GM18909 (cell line): ENCODE measurements around the gene LGALSL.

Experiments used
- ATAC-seq: cut with Tn5 transposase; IDR thresholded peaks from one replicate; pipeline ENCODE4 v1.9.1; 2021; ENCODE audit warnings: mild to moderate bottlenecking; ENCODE audit not compliant: unreplicated experiment, poor library complexity

The LGALSL gene

DNA sequence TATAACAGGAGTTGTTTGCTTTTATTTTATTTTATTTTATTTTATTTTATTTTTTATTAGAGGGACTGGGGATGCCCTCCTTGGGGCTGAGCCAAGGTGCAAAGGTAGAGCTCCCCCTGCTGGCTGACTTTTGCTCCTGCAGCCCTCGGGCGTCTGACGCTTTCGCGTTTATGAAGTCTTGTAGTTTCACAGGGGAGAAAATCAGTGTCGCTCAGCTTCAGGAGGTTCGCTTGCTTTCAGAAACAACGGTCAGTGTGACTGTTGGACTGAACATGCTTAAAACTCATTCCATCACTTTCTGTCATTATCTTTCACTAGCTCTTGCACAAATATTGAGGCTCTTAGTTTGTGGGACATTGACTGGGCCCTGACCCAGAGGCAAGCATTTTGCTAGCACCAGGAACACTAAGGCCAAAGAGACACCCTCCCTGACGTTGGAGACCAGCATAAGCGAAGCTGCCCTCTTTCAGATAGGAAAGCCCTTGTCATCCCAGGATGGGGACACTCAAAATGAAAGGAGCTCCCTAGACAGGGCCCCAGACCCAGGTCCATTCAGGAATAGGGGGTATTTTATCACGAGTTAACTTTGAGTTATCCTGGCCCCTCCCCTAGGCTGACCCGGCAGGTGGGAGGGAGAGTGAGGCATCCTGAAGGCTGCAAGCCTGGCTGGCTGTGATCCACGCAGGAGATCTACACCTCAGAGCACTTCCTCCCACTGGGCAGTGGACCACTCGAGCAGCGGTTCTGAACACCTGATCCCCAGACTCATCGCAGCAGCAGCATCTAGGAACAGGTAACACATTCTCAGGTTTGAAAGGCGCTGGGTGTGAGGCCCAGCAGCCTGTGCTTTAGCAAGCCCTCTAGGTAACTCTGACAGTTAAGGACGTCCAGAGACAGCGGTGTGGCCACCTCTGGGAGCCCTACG lies 34.4 kb downstream of the LGALSL start:
- ATAC-seq = peak; percentile 57

DNA sequence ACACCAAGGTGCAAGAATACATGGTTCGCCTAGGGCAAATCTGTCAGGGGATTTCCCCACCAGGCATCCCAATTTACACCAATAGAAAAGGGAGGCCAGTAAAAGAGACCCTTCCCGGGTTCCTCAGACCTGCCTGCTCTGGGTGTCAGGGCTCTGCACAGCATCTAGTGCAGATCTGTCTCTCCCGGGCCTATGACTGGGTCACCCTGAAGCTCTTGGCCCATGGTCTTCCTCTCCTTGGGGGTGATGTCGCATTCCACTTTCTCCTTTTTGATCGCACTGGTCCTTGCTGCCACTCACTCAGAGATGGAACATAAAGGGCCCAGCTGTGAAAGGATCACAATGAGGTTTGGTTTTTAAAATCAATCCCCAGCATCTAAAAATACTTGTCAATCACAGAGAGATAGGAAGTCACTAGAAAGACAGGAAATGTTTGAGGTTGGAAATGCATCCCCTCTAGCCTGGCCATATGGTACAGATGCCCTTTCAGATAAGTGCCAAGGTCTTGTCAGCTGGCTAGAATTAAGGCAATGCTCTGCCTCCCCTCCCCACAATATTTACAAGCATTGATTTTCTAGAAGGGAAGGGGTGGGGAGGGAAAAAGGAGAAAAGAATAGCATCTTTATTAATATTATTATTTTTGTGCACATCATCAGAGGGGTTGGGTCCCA lies 35.3 kb downstream of the LGALSL start:
- no peak for ATAC-seq

DNA sequence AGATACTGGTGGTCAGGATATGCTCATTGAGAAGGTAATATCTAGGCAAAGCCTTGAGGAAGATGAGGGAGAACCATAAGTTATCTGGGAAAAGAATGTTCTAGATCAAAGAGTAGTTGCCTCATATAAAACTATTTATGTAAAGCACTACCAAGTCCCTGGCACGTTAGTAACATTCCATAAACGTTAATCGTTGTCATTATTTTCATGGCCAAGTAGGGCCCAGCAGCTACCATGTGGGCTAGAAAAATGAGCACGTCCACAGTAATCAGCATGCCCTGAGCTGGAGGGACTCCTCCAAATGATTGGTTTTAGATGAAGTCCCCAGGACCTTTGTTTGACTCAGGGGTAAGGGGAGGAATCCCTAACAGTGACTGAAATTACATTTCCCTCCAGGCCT lies 37.5 kb downstream of the LGALSL start:
- no peak for ATAC-seq

DNA sequence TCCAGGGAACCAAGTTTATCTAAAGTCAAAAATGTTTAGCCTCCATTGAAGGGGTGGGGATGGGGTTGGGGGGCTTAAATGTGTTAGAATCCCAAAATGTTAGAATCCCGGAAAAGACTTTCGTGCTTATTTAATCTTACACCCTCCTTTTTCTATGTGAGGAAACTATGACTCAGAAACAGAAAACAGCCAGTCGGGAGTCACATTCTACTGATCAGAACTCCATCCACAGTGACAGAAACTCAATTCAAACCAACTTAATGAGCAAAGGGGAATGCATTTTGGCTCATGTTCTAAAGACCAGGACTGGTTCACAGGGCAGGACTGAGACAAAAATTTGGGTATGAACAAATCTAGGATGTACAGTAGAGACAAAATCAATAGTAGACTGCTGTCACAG lies 38.3 kb downstream of the LGALSL start:
- no peak for ATAC-seq

DNA sequence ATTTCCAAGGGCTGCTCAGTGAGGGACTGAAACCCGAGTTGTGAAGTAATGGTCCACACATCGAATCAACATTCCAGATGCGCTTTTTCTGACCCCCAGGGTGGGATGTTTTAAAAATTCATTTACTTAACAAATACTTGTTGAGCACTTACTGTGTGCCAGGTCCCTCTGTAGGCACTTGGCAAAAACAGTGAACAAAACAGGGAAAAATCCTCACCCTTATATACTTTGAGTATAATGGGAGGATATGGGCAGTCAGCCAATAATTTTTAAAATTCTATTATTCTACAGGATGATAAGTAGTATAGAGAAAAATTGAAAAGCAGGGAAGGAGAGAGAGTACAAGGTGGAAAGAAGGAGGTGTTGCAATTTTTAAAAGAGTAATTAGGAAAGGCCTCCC lies 38.9 kb downstream of the LGALSL start:
- ATAC-seq = no peak

DNA sequence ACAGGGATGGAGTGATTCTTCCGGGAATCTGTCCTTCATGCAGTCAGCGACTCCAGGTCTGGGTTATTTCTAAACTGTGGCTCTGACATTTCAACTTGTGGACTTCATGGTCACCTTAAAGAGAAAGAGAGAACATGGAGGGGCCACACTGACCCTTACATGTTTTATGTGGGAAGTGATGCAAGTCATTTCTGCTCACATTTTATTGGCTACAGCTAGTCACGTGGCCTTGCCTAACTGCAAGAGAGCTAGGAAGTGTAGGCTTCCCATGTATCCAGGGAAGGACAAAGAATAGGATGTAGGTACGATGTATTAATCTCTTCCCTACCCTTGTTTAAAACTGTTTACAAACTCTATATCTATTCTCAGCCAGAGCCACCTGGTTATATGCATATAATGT lies 39.8 kb downstream of the LGALSL start:
- ATAC-seq = no peak

DNA sequence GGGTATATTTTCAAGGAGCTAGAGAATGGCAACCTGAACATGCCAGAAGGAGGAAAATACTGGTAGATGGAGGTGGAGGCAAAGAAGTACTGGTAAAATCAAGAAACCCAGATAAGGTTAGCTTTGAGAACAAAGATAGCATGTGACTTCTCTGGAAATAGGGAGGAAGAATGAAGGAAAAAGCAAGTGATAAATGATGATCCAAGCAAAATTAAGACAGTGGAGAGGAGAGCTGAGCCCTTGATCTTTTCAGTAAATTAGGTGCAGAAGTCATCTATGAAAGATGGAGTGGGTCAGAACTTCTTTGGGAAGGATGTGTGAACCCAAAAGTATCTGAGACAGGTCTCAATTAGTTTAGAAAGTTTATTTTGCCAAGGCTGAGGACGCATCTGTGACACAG lies 44.5 kb downstream of the LGALSL start:
- ATAC-seq = no peak

DNA sequence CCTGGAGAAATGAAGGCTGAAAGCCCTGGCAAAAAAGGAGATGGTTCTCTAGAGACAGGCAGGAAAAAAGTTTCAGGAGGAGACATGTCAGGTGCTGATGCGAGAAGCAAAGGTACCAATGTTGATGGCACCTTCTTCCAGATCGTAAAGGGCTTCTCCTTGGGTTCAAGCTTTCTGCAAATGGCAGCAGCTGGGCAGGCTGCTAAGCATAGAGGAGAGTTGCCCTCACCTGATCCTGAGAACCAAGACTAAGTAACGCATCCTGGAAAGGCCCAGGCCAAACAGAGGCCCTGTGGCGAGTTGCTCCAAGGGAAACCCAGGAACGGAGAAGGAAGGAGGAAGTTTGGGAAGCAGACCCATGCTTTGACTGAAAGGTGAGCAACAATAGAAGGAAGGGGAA lies 46.6 kb downstream of the LGALSL start:
- ATAC-seq = no peak

DNA sequence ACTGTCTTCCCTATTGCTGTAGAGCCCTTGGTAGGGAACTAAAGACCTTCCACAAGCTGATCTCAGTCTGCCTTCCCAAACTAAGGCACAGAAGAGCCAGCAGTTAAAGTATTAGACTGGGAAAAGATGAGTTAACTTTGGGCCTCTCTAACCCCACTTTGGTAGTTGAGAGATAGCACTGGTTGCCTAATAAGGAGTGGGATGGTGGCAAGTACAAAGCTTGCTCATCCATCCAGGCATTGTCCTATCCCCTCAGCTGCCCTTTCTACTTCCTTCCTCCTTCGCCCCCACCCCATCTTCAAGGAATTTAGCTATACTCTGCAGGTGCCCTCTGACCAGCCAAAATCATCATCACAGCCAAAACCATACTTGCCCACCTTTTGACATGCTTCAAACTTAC lies 48.0 kb downstream of the LGALSL start:
- no peak for ATAC-seq

DNA sequence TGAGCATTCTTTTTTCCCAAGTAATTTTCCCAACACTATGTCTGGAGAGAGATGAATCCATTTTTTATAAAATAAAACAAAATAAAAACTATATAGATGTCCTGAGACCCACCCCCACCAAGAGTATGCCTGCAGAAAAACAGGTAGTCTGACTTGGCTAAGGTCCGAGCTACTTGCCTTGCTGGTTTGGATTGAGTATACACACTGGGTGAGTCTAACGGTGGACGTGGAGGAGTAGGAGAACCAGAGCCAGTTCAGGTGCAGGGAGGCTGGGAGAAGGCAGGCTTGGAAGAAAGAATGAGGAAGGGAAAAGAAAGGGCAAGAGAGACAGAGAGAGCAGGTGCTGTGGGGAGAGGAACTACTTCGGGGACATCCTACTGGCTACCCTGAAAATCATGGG lies 48.9 kb downstream of the LGALSL start:
- ATAC-seq = no peak

DNA sequence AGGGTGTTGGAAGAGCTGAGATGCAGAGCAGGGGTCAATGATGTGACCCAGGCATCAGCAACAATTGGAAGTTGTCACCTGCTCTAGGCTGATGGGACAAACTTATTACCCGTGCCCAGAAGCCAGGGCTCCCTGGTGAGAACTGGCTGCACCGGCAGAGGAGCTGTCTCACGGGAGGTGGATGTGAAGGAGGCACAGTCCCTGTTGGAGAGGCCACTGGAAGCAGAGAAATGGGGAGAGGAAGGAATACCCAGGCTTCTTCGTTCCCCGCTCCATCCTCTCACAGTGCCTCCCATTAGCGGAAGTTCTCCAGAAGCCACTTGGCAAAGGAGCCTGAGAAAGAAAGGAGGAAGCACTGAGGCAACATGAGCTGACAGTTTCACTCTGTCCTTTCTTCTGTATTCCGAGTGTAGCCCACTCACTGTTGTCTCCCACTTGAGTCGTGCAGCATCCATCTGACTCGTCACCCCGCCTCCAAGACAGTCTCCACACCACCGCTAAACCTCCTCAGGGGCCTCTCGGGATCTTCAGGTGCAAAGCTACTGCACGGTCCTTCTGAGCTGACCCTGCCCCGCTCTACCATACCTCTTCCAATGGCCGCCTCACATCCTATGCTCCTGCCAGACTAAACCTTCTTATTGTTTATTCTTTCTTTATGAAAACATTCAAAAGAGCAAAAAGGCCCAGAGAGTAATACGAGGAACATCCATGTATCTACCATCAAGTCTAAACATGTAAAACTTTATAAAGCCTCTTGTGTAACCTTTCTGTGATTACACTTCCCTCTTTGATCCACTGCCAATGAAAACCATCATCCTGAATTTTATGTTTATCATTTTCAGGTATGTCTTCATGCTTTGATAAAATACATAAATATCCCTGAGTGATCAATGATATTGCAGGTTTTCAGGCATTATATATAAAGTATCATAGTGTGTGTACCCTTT lies 51.1 kb downstream of the LGALSL start:
- no peak for ATAC-seq

DNA sequence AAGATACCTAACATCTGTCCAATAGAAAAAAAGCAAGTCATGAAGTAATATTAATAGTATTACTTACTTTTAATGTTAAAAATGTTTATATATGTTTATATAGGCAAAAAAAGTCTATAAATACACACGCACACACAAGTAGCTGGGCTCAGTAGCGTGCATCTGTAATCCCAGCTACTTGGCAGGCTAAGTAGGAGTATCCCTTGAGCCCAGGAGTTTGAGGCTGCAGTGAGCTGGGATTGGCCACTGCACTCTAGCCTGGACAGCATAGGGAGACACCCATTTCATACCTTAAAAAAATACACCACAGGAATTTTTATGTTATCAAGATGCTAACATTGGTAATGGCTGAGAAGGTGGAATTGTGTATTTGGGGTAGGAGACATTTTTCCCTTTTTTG lies 52.7 kb downstream of the LGALSL start:
- no peak for ATAC-seq
